KOPT-K1 (cell line): ENCODE measurements around the gene TMEM234.

Source experiments
- H3K27ac ChIP-seq: fragments of 200-600 bp; sonication (generic); 2 replicates; pipeline ENCODE4 v1.5.1; 2016; ENCODE audit warnings: antibody characterized with exemption, mild to moderate bottlenecking, low read depth, low read length; ENCODE audit not compliant: poor library complexity, severe bottlenecking
- H3K36me3 ChIP-seq: fragments of 200-600 bp; sonication (generic); 2 replicates; pipeline ENCODE4 v1.5.1; 2017; ENCODE audit warnings: antibody characterized with exemption, mild to moderate bottlenecking, low read length, moderate library complexity; ENCODE audit not compliant: insufficient read depth
- H3K9me3 ChIP-seq: fragments of 200-600 bp; sonication (generic); 2 replicates; pipeline ENCODE4 v1.5.1; 2017; ENCODE audit warnings: antibody characterized with exemption, low read length, mild to moderate bottlenecking; ENCODE audit not compliant: insufficient read depth, poor library complexity, severe bottlenecking

TMEM234 gene

DNA sequence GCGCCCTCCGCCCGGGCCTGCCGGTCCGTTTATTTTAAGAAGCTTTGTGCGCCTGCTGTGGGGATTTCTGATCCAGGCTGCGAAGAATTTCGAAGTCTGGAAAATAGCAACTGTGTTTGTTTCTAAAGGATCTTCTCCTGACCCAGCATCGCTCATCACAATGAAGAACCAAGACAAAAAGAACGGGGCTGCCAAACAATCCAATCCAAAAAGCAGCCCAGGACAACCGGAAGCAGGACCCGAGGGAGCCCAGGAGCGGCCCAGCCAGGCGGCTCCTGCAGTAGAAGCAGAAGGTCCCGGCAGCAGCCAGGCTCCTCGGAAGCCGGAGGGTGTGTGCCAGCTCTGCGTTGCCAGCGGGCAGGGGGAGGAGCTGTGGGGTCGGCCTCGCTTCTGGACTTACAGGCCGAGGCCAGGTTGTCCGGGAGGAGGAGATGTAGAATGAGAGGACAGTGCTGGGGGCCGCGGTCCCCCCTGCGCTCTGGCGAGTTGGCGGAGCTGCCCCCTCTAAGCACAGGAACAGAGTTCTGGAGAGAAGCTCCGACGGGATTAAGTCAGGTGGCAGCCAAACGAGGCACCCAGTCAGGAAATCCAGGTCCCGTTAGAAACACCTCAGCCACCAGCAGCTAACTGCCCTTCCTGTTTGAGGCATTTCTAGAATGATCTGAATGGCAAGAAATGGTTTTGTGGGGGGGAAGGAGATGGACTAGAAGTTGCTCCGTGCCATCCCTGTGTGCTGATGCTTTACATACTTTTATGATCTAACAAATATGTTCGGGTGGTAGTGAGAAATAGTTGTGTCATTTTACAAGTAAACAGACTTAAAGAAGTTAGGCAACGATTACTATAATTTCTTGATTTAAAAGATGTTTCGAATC is 41.7 kb downstream of the TMEM234 start:
- Histone ChIP-seq H3K27ac (peak overlapping the region; percentile 88), H3K36me3 (peaks cover 50% of the 10 kb centered on the region), H3K9me3 (no peaks in the 10 kb centered on the region)

DNA sequence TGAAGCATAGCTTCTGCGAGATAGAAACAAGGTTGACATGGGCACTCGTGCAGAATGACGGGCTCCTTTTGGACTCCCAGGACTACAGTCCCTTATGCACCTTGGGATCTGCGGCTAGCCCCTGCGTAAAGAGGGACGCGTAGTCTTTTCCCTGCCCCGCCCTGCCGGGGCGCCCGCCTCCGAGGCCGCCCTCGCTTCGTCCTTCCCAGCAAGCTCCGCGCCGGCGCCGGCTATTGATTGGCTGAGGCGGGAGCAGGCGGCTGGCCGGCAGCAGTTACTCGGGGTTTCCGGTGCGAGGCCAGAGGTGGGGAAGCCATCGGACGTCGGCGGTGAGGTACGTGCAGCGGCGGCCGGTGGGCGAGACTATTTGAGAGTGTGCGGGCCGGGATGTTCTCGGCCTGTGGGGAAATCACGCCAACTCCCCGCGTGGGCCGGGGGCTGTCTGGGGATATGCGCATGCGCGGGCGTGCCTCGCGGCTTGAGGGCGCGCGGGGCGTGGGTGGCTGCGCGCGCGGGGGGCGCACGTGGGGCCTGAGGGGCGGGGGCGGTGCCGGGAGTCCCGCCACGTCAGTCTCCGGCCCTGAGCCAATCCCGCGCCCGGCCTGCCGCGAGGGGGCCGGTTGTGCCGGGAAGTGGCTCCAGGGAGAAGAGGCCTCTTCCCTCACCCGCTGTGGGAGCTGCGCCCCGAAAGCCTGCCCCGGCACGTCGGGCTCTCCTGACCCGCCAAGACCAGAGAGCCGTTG is 42.5 kb downstream of the TMEM234 start, which contains the start of gene TXLNA:
Gene TXLNA (plus strand): TSS at position 233 of the 743 bp plus-strand sequence. CDS start 671 bp downstream, outside the sequence.
- H3K27ac ChIP-seq, result peak within 1 kb of the TSS; percentile 88
- H3K36me3 ChIP-seq, result peaks cover 48% of the 10 kb centered on the region
- H3K9me3 ChIP-seq, result no peaks in the 10 kb centered on the region

DNA sequence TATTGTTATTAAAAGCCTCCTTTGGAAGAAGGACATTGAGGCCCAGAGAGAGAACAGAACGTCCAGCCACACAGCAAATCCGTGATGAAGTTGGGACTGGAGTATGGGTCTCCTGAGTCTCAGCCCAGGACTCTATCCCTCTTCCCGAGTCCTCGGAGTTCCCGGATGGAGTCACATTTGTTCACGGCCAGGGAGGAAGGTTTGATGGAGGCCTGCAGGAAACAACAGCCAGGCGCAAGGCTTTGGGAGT is 43.0 kb downstream of the TMEM234 start:
- Histone ChIP-seq H3K9me3 (no peaks in the 10 kb centered on the region), H3K36me3 (peaks cover 48% of the 10 kb centered on the region), H3K27ac (peak overlapping the region; percentile 88)

DNA sequence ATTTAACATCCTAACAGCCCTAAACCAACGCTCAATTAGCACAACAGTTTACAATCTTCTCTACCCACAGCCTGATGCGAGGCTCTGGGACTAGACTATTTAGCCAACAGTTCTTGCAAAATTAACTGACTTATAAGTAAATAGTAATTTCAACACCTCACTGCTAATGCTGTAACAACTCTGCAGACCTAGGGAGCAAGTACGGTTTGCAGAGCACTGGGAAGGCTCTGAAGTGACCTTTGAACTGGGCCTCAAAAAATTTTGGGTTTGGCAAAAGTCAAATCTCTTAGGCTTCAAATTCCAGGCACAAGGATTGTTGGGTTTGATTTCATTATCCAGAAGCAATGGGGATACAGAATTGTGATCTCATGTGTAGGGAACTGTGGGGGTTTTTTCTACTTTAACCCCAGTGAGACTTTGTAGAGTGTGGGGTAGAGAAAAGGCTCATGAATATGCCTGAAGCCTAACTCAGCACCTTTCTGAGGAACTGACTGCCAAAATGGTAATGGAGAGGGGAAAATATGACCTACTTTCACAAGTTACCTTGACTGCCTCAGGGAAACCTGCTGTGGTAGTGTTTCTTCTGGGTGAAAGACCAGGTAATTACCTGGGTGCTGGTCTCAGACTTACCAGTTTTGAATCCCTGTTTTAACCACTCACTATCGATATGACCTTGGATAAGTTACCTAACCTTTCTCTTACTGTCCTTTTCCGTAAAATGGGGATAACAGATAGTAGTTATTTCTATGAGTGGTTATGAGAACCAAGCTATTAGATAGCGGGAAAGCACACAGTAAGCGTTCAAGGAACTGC is 43.6 kb downstream of the TMEM234 start:
- H3K9me3 ChIP-seq, result no peaks in the 10 kb centered on the region
- H3K27ac ChIP-seq, result peak overlapping the region; percentile 88

DNA sequence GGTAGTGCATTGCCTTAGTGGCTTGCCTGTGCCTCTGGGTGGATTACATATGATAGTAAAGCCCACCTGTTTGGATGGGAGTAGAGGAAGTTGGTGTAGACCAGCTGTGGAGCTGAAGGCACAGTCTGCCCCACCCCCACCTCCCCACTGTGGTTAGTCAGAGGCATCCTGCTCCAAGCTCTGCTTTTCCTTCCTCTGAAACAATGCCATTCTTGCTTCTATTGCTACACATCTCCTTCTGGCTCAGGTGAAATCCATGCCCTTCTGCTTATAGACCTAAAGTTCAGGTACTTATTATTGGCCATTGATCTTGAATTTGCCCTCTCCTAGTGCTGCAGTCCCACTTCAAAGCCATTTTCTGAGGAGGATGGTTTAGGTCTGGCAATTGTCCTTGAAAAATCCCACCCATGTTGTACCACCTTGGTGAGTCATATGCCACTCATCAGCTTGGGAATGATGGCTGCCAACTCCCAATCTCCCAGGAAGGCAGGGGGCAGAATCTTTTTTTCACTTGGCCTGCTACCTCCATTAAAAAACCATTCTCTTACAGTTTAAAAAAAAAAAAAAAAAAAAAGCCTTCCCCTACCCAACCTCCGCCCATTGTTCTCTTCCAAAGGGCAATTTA is 49.4 kb downstream of the TMEM234 start:
- Histone ChIP-seq H3K27ac (peak overlapping the region; percentile 21), H3K36me3 (peaks cover 73% of the 10 kb centered on the region), H3K9me3 (no peaks in the 10 kb centered on the region)

More for the DNA sequence above, 43.6 kb downstream of the TMEM234 start:
- H3K36me3 ChIP-seq, result peaks cover 48% of the 10 kb centered on the region

DNA sequence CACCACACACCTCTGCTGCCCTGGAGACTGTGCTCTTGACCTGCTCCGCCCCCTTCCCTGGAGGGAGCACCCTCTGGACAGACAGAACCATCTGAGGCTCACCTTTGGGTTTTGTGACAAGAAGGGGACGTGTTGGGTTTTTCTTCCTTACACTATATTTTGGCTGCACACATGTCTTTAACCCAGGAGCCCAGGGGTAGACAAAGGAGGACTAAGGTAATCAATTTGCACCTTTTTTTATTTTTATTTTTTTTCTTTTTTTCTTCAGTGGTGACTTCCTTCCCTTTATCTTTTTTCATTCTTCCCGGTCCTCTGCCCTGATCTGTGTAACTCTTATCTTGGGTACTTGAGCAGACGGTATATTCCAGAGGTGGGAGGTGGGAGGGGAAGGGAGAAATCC is 51.2 kb downstream of the TMEM234 start:
- Histone ChIP-seq H3K27ac (no peak overlapping the region), H3K9me3 (no peaks in the 10 kb centered on the region), H3K36me3 (peaks cover 87% of the 10 kb centered on the region)
